ENCODE data around the gene ATP8A2. TPM values are rescaled to one million over a fixed set of nuclear protein-coding genes. Genes with fewer than 3 reads are reported as not detected.
A peak's percentile ranks its signal among the peaks of the same experiment; 100 is the strongest.

The ATP8A2 gene
- 1.7 TPM for total RNA-seq
- long read RNA-seq, partial matches to known transcripts: 4 of 12 reads
- long read RNA-seq, other reads (novel, unspliced or antisense): 8 of 12 reads

DNA sequence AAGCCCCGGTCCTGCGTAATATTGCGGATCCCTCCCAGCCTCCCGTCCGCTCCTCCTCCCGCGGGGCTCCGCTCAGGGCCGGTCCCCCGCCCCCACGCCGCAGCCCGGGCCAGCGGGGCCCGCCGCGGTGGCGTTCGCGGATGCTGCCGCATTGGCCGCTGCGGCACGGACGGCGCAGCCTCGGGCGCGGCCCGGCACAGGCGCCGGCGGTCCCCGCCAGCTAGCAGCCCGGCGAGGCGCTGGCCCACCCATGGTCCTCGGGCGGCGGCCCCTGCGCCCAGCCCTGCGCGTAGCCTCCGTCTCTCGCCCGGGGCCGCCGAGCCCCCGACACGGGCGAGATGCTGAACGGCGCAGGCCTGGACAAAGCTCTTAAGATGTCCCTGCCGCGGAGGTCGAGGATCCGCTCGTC lies at the start of gene ATP8A2:
Gene ATP8A2 (plus strand): TSS at position 100 of the 409 bp plus-strand sequence. CDS start 239 bp downstream, at position 339.
- H3K27me3 ChIP-seq (ENCODE audit: low read depth): peaks cover 62% of the 10 kb centered on the region
- no peaks in the 10 kb centered on the region for H3K36me3 ChIP-seq
- intact Hi-C loops (cut with DNase I): no loop called here
- peaks cover 6% of the 10 kb centered on the region for H3K4me1 ChIP-seq
- ATAC-seq: peak in 1 of 2 donors; percentile 28
- H3K4me3 ChIP-seq: peak within 1 kb of the TSS; percentile 38
- TF ChIP-seq, protein P1, sequence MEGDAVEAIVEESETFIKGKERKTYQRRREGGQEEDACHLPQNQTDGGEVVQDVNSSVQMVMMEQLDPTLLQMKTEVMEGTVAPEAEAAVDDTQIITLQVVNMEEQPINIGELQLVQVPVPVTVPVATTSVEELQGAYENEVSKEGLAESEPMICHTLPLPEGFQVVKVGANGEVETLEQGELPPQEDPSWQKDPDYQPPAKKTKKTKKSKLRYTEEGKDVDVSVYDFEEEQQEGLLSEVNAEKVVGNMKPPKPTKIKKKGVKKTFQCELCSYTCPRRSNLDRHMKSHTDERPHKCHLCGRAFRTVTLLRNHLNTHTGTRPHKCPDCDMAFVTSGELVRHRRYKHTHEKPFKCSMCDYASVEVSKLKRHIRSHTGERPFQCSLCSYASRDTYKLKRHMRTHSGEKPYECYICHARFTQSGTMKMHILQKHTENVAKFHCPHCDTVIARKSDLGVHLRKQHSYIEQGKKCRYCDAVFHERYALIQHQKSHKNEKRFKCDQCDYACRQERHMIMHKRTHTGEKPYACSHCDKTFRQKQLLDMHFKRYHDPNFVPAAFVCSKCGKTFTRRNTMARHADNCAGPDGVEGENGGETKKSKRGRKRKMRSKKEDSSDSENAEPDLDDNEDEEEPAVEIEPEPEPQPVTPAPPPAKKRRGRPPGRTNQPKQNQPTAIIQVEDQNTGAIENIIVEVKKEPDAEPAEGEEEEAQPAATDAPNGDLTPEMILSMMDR (IDR thresholded peaks at IDR 0.05): no peak
- H3K27ac ChIP-seq: no peak within 1 kb of the TSS
- DNase-seq: no peak
- H3K9me3 ChIP-seq: no peaks in the 10 kb centered on the region

DNA sequence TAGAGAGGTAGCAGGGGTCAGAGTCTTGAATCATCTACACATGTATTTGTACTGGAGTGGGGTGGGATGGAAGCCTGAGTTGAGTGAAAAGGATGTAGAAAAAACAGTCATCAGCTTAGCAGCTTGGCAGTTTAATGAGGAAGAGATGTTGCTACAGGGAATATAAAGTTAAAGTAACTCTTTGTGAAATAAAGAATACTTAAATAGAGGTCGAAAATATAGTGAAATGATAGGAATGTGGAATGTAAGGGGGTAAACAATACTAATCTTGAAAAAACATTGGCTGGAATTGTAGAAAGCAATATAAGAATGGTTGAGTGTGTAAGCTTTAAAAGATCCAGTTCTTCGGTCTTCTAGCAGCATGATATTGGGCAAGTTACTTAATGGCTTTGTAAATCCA lies 47.7 kb upstream of the ATP8A2 start:
- no peaks in the 10 kb centered on the region for H3K27me3 ChIP-seq (ENCODE audit: low read depth)
- intact Hi-C loops (cut with DNase I): no loop called here
- H3K4me3 ChIP-seq: no peak overlapping the region
- H3K9me3 ChIP-seq: no peaks in the 10 kb centered on the region
- no peaks in the 10 kb centered on the region for H3K4me1 ChIP-seq
- DNase-seq: no peak
- TF ChIP-seq, protein P1 (IDR thresholded peaks at IDR 0.05): no peak
- no peak overlapping the region for H3K27ac ChIP-seq
- peaks cover 99% of the 10 kb centered on the region for H3K36me3 ChIP-seq
- peak in 1 of 2 donors; percentile 40 for ATAC-seq

DNA sequence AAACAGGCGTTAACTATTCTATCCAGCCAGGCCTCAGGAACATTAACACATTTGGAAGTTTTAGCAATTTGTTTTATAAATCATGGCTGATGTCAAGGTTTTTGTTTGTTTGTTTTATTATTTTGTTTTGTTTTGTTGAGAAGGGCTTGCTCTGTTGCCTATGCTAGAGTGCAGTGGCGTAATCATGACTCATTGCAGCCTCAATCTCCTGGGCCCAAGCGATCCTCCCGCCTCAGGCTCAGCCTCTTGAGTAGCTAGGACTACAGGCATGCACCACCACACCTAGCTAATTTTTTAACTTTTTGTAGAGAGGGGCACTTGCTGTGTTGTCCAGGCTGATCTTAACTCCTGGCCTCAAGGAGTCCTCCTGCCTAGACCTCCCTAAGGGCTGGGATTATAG lies 42.1 kb upstream of the ATP8A2 start:
- no peak for DNase-seq
- TF ChIP-seq, protein P1 (IDR thresholded peaks at IDR 0.05): no peak
- intact Hi-C loops (cut with DNase I): no loop called here
- Histone ChIP-seq H3K4me1 (no peaks in the 10 kb centered on the region), H3K36me3 (peaks cover 98% of the 10 kb centered on the region), H3K9me3 (no peaks in the 10 kb centered on the region), H3K27ac (no peak overlapping the region), H3K27me3 (ENCODE audit: low read depth) (no peaks in the 10 kb centered on the region), H3K4me3 (no peak overlapping the region)
- ATAC-seq: no peak

DNA sequence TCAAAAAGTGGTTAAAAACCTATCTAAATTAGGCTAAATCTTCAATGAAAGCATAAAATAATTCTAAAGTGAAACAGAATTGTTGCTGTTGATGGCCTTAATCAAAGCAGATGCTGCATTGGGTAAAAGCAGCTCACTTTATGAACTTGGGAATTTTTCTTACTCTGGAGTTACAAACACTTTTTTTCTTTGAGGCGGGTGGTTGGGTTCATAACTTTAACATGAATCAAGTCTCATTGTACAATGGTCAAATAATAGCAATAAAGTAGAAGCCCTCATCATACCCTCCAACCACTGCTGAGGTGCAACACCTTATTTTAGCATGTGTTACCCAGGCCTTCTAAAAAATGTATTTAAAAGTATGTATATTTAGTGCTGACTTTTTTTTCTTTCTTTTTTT lies 41.2 kb upstream of the ATP8A2 start:
- Histone ChIP-seq H3K27me3 (ENCODE audit: low read depth) (no peaks in the 10 kb centered on the region), H3K36me3 (peaks cover 96% of the 10 kb centered on the region), H3K27ac (no peak overlapping the region), H3K4me3 (no peak overlapping the region), H3K9me3 (no peaks in the 10 kb centered on the region), H3K4me1 (no peaks in the 10 kb centered on the region)
- DNase-seq: no peak
- TF ChIP-seq, protein P1 (IDR thresholded peaks at IDR 0.05): no peak
- ATAC-seq: no peak
- intact Hi-C loops (cut with DNase I): no loop called here

DNA sequence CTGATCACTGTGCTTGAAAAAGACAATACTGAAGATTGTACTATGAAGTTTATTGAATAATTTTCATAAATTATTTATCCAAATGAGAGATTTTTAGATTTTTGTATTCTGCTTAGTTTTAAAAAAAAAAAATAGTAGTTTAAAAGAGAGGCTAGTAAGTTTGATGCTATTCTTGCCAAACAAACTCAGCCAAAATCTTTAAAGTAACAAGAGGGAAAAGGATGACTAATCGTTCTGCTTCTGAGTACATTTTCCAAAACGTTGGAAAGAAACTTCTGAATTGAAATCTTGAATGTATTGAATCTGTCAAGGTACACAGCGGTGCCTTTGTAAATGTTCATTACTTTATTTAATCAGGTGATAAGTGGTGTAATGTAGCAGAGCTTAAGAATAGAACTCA lies 35.9 kb upstream of the ATP8A2 start:
- intact Hi-C loops (cut with DNase I): no loop called here
- Histone ChIP-seq H3K27me3 (ENCODE audit: low read depth) (no peaks in the 10 kb centered on the region), H3K4me3 (no peak overlapping the region), H3K36me3 (peaks cover 87% of the 10 kb centered on the region), H3K27ac (no peak overlapping the region), H3K9me3 (no peaks in the 10 kb centered on the region), H3K4me1 (no peaks in the 10 kb centered on the region)
- TF ChIP-seq, protein P1 (IDR thresholded peaks at IDR 0.05): no peak
- ATAC-seq (no peak), DNase-seq (no peak)

All from lower lobe of right lung (tissue), 2 donors.